Motor neuron (in vitro differentiated cells): ENCODE data around the gene ANKHD1. TPM values are rescaled to one million over a fixed set of nuclear protein-coding genes. Genes with fewer than 3 reads are reported as not detected.
"Not testable (repeated sequence)": the region's sequence is repeated elsewhere in the genome, so short reads cannot be mapped to it uniquely, and the experiment has no call there.

Source experiments
- ATAC-seq, 8 experiments: fragments of 200-7000 bp; cut with Tn5 transposase; replicated peaks in 6 of 8; 2 replicates each; pipeline ENCODE4 v1.8.0; 2021; ENCODE audit warnings: mild to moderate bottlenecking in 8 of 8, moderate library complexity in 8 of 8
- H3K27ac ChIP-seq, 2 donors: fragments of 250-450 bp; sonication (Bioruptor Pico); 2 replicates each; pipeline ENCODE4 v1.9.0; 2021; ENCODE audit warnings: antibody characterized with exemption in 2 of 2, mild to moderate bottlenecking in 2 of 2, moderate library complexity in 1 of 2
- H3K4me1 ChIP-seq, 2 donors: fragments of 250-450 bp; sonication (Bioruptor Pico); replicated peaks in 1 of 2; 2 replicates each; pipeline ENCODE4 v1.6.1; 2021; ENCODE audit warnings: antibody characterized with exemption in 2 of 2, mild to moderate bottlenecking in 2 of 2, moderate library complexity in 1 of 2
- H3K4me3 ChIP-seq, 5 donors: fragments of 250-450 bp; sonication (Bioruptor Pico); 2 replicates each; pipeline ENCODE4 v1.9.0; 2021; ENCODE audit warnings: antibody characterized with exemption in 5 of 5, mild to moderate bottlenecking in 5 of 5, moderate library complexity in 4 of 5
- WGBS, 10 experiments: fragments of 450-650 bp; shearing (Covaris generic); methylation state at CpG; one replicate each; pipeline ENCODE4 v1.0.0; 2022; 5-methylcytosine and 5-hydroxymethylcytosine counted together
- in situ Hi-C, 9 experiments: fragments of 400-800 bp; cut with MboI; loops; one replicate each; pipeline ENCODE4 v1.15.0; 2021; ENCODE audit warnings: low sequenced_read_pairs in 9 of 9, low pct_unique_long_range_greater_than_20kb in 2 of 9; ENCODE audit not compliant: unreplicated experiment in 9 of 9
- total RNA-seq, 8 experiments: library from RNA; unstranded; fragments of 300-600 nt; gene quantifications; 2 replicates each; pipeline versions ENCODE4 v1.2.3 to v1.2.4, GENCODE V29; 2022

Gene ANKHD1
- total RNA-seq, 8 experiments from 2014 or later, result 37.0 to 110 (median 62.8) TPM

DNA sequence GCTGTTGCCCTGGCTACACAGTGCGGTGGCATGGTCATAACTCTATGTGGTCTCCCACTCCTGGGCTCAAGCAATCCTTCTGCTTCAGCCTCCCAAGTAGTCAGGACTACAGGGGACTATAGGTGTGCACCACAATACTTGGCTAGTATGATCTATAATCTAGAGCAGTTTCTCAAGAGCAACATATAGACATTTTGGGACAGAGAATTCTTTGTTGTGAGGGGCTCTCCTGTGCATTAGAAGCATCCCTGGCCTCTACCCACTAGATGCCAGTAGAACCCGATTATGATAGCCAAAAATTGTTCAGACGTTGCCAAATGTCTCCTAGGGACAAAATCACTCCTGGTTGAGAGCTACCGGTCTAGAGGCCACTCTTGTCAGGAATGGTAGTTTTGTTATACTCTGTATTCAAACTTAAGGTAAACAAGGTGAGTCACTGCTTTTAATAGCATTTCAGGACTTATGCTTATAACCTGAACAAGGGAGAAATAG lies 7.2 kb downstream of the ANKHD1 start:
- ATAC-seq, result peak in 2 of 8 experiments; percentile 29 to 38
- in situ Hi-C loops, result no loop called here

DNA sequence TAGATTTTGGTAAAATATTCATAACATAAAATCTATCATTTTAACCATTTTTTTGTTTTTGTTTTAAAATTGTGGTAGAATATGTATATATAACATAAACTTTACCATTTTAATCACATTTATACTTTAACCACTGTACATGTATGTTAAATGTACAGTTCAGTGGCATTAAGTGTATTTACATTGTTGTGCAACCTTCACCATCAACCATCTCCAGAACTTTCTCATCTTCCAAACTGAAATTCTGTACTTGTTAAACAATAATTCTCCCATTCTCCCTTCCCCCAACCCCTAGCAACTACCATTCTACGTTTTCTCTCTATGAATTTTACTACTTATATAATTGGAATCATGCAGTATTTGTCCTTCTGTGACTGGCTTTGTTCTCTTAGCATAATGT lies 11.6 kb downstream of the ANKHD1 start:
- no peak for ATAC-seq
- Histone ChIP-seq H3K4me3 (no peak overlapping the region), H3K4me1 (no peaks in the 10 kb centered on the region), H3K27ac (no peak overlapping the region)
- WGBS, 10 experiments, result 0 to 100% (median 86%) methylated on average over 1 of the region's 1 CpG; no CpG with 5 or more reads in 3 of the 10 experiments
- in situ Hi-C loops, result no loop called here

More for the DNA sequence above, 7.2 kb downstream of the ANKHD1 start:
- WGBS, 10 experiments, result 0 to 93% (median 57%) methylated on average over 1 to 4 of the region's 4 CpGs; no CpG with 5 or more reads in 4 of the 10 experiments
- Histone ChIP-seq H3K4me1 (no peaks in the 10 kb centered on the region), H3K4me3 (no peak overlapping the region), H3K27ac (no peak overlapping the region)

DNA sequence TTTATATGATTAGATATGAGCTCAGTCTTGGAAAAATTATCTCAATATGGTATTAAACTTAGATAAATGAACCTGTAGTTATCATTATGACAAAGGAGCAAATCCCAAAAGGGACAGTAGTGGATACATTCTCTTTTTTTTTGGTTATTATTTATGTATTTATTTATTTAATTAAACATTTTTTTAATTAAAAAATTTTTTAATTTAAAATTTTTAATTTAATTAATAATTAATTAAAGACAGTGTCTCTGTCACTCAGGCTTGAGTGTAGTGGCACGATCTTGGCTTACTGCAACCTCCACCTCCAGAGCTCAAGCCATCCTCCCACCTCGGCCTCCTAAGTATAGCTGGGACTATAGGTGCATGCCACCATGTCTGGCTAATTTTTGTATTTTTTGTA lies 15.6 kb downstream of the ANKHD1 start:
- WGBS, 10 experiments, result 80 to 100% (median 95%) methylated on average over 1 to 2 of the region's 2 CpGs; no CpG with 5 or more reads in 3 of the 10 experiments
- Histone ChIP-seq H3K4me1 (no peaks in the 10 kb centered on the region), H3K4me3 (no peak overlapping the region), H3K27ac (no peak overlapping the region)
- no peak for ATAC-seq
- in situ Hi-C loops, result no loop called here

DNA sequence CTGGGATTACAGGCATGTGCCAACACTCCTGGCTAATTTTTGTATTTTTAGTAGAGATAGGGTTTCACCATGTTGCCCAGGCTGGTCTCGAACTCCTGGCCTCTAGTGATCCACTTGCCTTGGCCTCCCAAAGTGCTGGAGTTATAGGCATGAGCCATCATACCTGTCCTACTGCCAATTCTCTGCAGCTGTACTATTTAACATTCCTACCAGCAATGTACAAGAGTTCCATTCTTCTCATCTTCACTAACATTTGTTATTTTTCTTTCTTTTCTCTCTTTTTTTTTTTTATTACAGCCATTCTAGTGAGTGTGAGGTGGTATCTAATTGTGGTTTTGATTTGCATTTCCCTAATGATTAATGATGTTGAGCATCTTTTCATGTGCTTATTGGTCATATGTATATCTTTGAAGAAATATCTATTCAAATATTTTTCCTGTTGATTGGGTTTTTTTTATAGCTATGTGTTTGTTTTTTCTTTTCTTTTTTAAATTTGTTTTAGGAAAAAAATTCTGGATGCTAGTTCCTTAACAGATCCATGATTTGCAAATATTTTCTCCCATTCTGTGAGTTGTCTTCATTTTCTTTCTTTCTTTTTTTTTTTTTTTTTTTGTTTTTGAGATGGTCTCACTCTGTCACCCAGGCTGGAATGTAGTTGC lies 17.4 kb downstream of the ANKHD1 start:
- 80 to 100% (median 100%) methylated on average over 1 of the region's 1 CpG; no CpG with 5 or more reads in 5 of the 10 experiments for WGBS, 10 experiments
- peak in 1 of 8 experiments; percentile 44 for ATAC-seq
- in situ Hi-C loops, result no loop called here

DNA sequence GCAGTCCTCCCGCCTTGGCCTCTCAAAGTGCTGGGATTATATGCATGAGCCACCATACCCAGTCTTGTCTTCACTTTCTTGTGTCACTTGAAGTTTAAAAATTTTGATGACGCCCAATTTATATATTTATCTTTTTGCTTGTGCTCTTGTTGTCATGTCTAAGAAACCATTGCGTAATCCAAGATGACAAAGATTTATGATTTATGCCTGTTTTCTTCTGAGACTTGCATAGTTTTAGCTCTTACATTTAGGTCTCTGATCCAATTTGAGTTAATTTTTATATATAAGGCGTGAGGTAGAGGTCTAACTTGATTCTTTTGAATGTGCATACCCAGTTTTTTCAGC lies 18.6 kb downstream of the ANKHD1 start:
- no peak for ATAC-seq
- no peak overlapping the region for H3K27ac ChIP-seq
- in situ Hi-C loops, result no loop called here
- 52 to 100% (median 99%) methylated on average over 1 to 4 of the region's 4 CpGs for WGBS, 10 experiments
- no peaks in the 10 kb centered on the region for H3K4me1 ChIP-seq
- no peak overlapping the region for H3K4me3 ChIP-seq

More for the DNA sequence above, 17.4 kb downstream of the ANKHD1 start:
- H3K4me3 ChIP-seq, result no peak overlapping the region
- H3K4me1 ChIP-seq, result no peaks in the 10 kb centered on the region
- no peak overlapping the region for H3K27ac ChIP-seq

DNA sequence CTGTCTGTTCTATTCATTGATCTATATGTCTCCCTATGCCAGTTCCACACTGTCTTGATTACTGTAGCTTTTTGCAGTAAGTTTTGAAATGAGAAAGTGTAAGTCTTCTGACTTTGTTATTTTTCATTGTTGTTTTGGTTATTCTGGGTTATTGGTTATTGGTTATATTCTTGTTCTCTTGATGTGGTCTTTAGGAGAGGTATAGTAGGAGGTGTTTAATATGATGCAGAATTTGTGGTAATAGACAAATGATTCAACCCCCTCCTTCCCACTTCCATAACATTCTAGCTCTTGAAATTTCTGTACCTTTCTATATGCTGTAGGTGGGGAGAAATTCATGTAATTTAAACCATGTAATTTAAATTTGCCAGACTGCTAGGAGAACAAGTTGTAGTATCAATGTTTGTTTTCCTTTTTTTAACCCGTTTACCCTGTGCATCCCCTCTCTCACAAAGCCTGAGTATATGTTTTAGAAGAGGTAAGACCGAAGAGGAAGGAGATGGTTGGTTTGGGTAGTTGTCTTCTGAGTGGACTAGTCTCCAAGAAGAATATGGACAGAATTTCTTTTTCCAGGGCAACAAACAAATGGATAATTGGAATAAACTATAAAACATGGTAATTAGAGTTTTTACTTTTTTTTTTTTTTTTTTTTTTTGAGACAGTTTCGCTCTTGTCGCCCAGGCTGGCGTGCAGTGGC lies 19.2 kb downstream of the ANKHD1 start:
- no peaks in the 10 kb centered on the region for H3K4me1 ChIP-seq
- 82 to 100% (median 97%) methylated on average over 1 to 5 of the region's 5 CpGs for WGBS, 10 experiments
- no peak overlapping the region for H3K4me3 ChIP-seq
- in situ Hi-C loops, result no loop called here
- ATAC-seq, result no peak
- no peak overlapping the region for H3K27ac ChIP-seq

DNA sequence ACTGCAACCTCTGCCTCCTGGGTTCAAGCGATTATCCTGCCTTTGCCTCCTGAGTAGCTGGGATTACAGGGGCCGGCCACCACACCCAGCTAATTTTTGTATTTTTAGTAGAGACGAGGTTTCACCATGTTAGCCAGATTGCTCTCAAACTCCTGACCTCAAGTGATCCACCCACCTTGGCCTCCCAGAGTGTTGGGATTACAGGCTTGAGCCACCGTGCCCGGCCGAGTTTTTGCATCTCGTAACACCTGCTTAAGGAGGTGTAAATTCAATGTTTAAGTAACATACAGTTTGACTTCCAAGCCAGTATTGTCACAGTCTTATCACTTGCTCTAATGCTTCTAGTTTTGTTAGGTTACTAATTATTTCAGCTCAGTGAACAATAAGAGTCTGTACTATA lies 19.7 kb downstream of the ANKHD1 start:
- H3K27ac ChIP-seq, in situ Hi-C loops, ATAC-seq, H3K4me1 ChIP-seq, H3K4me3 ChIP-seq: not testable (repeated sequence)
- 80 to 100% (median 100%) methylated on average over 1 to 6 of the region's 7 CpGs; no CpG with 5 or more reads in 2 of the 10 experiments for WGBS, 10 experiments

DNA sequence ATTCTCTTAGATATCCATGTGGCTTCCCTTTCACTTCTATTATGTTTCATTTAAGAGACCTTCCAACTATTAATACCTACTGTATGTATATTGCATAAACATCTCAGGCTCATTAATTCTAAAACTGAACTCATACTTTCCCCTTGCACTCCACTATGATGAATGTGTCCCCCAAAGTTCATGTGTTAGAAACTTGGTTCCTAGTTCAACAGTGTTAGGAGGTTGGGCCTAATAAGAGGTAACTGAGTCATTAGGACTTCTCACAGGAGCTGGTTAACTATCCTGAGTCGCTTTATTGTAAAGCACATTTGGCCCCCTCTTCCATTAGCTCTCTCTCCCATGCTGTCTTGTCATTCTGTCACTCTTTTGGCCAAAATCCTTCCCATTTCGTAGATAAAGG lies 22.0 kb downstream of the ANKHD1 start:
- H3K4me3 ChIP-seq, result no peak overlapping the region
- H3K4me1 ChIP-seq, result no peaks in the 10 kb centered on the region
- in situ Hi-C loops, result no loop called here
- H3K27ac ChIP-seq, result no peak overlapping the region
- no peak for ATAC-seq
- WGBS, 10 experiments, result 80 to 100% (median 97%) methylated on average over 1 to 2 of the region's 2 CpGs

DNA sequence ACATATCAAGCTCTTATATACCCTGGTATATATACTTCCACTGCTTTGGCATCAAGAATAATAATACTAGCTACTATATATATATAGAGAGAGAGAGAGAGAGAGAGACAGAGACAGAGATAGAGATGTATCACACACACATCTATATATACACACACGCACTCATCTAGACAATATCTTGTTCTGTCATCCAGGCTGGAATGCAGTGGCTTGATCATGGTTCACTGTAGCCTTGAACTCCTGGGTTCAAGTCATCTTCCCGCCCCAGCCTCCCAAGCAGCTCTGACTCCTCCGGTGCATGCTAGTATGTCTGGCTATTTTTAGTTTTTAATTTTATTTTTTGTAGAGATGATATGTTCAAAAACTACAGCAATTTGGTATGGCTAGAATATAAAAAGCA lies 22.5 kb downstream of the ANKHD1 start:
- in situ Hi-C loops, result no loop called here
- Histone ChIP-seq H3K27ac (no peak overlapping the region), H3K4me1 (no peaks in the 10 kb centered on the region), H3K4me3 (no peak overlapping the region)
- ATAC-seq, result no peak
- WGBS, 10 experiments, result 41 to 96% (median 80%) methylated on average over 2 to 3 of the region's 3 CpGs; no CpG with 5 or more reads in 4 of the 10 experiments

DNA sequence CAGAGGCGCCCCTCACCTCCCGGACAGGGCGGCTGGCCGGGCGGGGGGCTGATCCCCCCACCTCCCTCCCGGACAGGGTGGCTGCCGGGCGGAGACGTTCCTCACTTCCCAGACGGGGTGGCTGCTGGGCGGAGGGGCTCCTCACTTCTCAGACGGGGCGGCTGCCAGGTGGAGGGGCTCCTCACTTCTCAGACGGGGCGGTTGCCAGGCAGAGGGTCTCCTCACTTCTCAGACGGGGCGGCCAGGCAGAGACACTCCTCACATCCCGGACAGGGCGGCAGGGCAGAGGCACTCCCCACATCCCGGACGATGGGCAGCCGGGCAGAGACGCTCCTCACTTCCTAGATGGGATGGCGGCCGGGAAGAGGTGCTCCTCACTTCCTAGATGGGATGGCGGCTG lies 26.1 kb downstream of the ANKHD1 start:
- in situ Hi-C loops, result loop anchor here in 1 of 9 experiments (25.0 kb wide), 1 partner anchor 110 kb away; the partner anchor contains the start of gene EIF4EBP3

DNA sequence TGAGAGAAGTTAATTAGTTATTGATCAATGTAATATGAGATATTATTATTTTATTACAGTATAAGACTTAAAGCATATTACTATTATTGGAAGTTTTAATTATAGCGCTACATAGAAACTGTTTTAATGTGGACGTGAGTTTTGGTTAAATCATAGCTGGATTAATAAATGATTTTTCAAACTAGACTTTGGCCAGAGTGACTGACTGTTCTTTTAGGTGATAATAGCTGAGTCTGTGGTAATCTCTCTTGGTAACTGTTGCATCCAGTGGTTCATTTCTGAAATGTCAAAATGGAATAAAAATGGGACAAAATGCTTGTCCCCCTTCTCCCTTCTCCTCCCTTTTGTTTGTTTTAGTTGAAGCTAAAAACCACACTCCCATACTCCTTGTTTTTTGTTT lies 28.1 kb downstream of the ANKHD1 start:
- H3K4me3 ChIP-seq, result no peak overlapping the region
- in situ Hi-C loops, result loop anchor here in 1 of 9 experiments (25.0 kb wide), 1 partner anchor 108 kb away; the partner anchor contains the start of gene EIF4EBP3
- 80 to 100% (median 94%) methylated on average over 1 to 2 of the region's 2 CpGs; no CpG with 5 or more reads in 2 of the 10 experiments for WGBS, 10 experiments

More for the DNA sequence above, 26.1 kb downstream of the ANKHD1 start:
- not testable (repeated sequence) for H3K27ac ChIP-seq, H3K4me3 ChIP-seq, ATAC-seq, H3K4me1 ChIP-seq
- no CpG with 5 or more reads among the region's 26 CpGs for WGBS, 10 experiments

DNA sequence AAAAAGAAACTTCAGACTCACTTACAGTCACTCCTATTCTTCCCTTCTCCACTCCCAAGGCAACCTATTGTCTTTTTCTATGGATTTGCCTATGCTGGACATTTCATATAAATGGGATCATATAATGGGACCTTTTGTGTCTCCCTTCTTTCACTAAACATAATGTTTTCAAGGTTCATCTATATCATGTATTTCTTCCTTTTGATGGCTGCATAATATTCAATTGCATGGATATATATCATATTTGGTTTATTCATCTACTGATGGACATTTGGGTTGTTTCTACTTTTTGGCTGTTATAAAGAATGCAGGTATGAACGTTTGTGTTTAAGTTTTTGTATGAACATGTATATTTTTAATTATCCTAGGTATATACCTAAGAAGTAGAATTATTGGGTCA lies 30.6 kb downstream of the ANKHD1 start:
- H3K4me1 ChIP-seq, result no peaks in the 10 kb centered on the region
- ATAC-seq, result no peak
- H3K4me3 ChIP-seq, result no peak overlapping the region
- in situ Hi-C loops, result loop anchor here in 1 of 9 experiments (25.0 kb wide), 1 partner anchor 105 kb away; the partner anchor contains the start of gene EIF4EBP3
- no peak overlapping the region for H3K27ac ChIP-seq
- 50 to 100% (median 80%) methylated on average over 1 of the region's 1 CpG; no CpG with 5 or more reads in 2 of the 10 experiments for WGBS, 10 experiments

More for the DNA sequence above, 28.1 kb downstream of the ANKHD1 start:
- Histone ChIP-seq H3K4me1 (no peaks in the 10 kb centered on the region), H3K27ac (no peak overlapping the region)
- ATAC-seq, result no peak

DNA sequence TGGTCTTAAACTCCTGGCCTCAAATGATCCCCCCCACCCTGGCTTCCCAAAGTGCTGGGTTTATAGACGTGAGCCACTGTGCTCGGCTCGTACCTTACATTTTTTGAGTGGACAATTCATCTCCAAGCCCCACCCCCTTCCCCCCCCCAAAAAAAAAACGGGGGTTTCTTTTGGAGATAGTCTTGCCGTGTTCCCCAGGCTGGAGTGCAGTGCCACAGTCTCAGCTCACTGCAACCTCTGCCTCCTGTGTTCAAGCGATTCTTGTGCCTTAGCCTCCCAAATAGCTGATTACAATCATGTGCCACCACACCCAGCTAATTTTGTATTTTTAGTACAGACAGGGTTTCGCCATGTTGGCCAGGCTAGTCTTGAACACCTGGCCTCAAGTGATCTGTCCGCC lies 31.3 kb downstream of the ANKHD1 start:
- in situ Hi-C loops, result loop anchor here in 1 of 9 experiments (25.0 kb wide), 1 partner anchor 104 kb away; the partner anchor contains the start of gene EIF4EBP3
- no peak for ATAC-seq
- H3K4me1 ChIP-seq, result no peaks in the 10 kb centered on the region
- WGBS, 10 experiments, result 76 to 100% (median 80%) methylated on average over 1 to 3 of the region's 8 CpGs; no CpG with 5 or more reads in 5 of the 10 experiments
- no peak overlapping the region for H3K27ac ChIP-seq
- H3K4me3 ChIP-seq, result no peak overlapping the region
